ENCODE results near the gene ASCL3.

DNA sequence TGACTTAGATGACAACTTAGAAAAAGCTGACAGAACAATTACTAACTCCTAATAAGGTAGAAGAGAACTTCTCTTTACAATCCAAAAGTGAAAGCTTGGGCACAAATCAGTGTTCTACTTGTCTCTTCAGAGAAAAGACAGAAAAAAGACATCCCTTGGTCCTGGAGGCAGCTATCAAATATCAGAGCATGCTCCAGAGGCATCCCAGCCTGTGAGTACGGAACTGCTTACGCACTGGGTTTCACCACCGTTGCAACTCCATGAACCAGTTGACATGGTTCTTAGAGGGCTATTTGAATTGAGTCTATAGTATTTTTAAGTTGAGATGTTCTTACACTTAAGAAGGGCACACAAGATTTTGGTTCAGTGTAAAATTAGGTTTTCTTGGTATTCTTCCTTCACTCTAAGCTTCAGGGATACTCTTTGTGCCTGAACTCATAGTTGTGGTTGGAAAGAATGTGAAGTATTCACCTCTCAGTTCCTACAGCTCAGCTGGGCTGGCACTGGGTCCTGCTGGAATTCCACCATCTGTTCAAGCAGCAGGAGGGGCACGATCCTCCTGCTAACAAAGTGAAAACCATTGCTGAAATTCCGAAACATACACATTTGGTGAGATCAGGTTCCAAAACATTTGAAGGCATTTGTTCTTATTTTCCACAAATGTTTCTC is 25.5 kb downstream of the ASCL3 start:
- TF ChIP-seq, protein P1, sequence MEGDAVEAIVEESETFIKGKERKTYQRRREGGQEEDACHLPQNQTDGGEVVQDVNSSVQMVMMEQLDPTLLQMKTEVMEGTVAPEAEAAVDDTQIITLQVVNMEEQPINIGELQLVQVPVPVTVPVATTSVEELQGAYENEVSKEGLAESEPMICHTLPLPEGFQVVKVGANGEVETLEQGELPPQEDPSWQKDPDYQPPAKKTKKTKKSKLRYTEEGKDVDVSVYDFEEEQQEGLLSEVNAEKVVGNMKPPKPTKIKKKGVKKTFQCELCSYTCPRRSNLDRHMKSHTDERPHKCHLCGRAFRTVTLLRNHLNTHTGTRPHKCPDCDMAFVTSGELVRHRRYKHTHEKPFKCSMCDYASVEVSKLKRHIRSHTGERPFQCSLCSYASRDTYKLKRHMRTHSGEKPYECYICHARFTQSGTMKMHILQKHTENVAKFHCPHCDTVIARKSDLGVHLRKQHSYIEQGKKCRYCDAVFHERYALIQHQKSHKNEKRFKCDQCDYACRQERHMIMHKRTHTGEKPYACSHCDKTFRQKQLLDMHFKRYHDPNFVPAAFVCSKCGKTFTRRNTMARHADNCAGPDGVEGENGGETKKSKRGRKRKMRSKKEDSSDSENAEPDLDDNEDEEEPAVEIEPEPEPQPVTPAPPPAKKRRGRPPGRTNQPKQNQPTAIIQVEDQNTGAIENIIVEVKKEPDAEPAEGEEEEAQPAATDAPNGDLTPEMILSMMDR (conservative IDR thresholded peaks at IDR 0.05; ENCODE audit: low read length) = no peak
- TF ChIP-seq EZH2phosphoT487 (IDR thresholded peaks at IDR 0.05; ENCODE audit: borderline replicate concordance) = no peak
